Stimulated activated CD4-positive, alpha-beta T cell treated with anti-CD3 and anti-CD28 coated beads, Interleukin-1b, Interleukin-23, amount 100 ng/mL, for 48 hours (primary cell): ENCODE results near the gene TMEM214.

Source experiments
- DNase-seq: peaks from one replicate; pipeline ENCODE4 v3.0.0-alpha.2; 2020

The TMEM214 gene

DNA sequence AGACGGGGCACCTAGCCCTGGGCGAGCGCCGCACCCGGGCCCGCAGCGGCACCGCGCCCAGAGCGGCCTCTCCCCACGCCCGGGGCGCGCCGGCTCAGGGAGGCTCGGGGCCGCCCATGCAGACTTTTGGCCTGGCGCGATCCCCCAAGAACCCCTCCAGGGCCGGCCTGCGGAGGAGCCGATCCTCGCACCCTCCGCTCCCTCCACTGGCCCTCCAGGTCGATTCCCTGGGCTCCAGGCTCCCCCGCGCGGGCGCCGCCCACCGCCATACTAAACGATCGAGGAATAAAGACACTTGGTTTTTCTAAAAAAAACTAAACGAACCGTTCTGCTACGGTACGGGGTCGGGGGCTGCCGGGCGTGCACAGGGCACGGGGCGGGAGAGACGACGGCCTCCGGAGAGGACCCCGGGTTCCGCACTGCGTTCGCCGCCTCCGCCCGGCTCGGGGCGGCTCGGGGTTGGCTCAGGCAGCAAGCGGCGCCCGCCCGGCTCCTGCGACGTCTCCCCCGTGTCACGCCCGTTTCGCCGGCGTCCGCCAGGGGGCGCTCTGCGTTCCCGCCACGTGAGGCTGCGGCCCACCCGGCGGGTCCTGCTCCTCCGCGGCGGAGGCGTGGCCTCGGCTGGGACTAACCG is 53.4 kb downstream of the TMEM214 start:
- peak; percentile 97 for DNase-seq

DNA sequence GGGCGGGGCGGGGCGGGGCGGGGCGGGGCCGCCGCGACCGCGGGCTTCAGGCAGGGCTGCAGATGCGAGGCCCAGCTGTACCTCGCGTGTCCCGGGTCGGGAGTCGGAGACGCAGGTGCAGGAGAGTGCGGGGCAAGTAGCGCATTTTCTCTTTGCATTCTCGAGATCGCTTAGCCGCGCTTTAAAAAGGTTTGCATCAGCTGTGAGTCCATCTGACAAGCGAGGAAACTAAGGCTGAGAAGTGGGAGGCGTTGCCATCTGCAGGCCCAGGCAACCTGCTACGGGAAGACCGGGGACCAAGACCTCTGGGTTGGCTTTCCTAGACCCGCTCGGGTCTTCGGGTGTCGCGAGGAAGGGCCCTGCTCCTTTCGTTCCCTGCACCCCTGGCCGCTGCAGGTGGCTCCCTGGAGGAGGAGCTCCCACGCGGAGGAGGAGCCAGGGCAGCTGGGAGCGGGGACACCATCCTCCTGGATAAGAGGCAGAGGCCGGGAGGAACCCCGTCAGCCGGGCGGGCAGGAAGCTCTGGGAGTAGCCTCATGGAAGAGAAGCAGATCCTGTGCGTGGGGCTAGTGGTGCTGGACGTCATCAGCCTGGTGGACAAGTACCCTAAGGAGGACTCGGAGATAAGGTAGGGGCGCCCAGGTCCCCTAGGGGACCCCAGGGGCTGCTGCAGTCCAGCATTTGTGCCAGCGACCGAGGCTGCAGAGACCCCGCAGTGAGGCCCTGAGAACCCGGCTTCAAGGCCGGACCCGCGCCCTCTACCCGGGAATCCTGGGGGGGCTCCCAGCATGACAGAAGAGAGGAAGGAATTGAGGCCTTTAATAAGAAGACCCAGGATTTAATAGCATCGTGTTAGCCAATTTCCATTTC is 54.2 kb downstream of the TMEM214 start, which contains the start of gene KHK:
Gene KHK, plus strand, starts transcription at position 49 of the 870 bp plus-strand sequence. Its CDS starts 488 bp downstream, at position 537.
- peak; percentile 32 for DNase-seq

DNA sequence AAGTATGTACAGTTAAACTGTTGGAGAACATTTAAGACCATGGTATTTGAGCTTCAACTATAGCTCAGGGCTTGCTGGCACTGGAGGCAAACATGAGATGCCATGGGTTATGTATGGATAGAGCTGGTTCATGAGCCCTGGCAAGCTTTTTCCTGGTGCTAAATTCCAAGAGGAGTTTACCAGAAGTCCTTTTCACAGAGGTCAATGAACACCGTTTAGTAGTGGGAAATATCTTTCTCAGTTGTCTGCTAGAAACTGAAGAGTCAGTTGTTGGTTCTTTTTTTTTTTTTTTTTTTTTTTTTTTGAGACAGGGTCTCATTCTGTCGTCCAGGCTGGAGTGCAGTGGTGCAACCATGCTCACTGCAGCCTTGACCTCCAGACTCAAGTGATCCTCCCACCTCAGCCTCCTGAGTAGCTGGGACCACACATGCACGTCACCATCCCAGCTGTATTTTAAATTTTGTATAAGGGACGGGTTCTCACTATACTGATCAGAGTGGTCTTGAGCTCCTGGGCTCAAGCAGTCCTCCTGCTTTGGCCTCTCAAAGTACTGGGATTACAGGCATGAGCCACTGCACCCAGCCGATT is 55.2 kb downstream of the TMEM214 start:
- no peak for DNase-seq

DNA sequence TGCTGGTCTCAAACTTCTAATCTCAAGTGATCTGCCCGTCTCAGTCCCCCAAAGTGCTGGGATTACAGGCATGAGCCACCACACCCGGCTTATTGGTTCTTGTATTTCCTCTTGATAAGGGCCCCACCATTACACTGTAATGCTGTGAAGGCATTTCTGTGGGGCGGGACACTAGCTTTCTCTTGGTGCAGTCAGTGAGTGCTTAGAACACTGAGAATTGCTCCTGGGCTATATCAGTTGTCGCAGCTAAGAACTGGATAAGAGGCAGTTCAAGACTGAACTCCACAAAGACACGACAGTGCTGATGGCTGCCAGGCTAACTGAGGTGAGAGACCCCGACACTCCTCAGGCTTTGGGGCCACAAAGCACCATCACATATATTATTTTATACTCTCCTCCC is 55.9 kb downstream of the TMEM214 start:
- DNase-seq = no peak

DNA sequence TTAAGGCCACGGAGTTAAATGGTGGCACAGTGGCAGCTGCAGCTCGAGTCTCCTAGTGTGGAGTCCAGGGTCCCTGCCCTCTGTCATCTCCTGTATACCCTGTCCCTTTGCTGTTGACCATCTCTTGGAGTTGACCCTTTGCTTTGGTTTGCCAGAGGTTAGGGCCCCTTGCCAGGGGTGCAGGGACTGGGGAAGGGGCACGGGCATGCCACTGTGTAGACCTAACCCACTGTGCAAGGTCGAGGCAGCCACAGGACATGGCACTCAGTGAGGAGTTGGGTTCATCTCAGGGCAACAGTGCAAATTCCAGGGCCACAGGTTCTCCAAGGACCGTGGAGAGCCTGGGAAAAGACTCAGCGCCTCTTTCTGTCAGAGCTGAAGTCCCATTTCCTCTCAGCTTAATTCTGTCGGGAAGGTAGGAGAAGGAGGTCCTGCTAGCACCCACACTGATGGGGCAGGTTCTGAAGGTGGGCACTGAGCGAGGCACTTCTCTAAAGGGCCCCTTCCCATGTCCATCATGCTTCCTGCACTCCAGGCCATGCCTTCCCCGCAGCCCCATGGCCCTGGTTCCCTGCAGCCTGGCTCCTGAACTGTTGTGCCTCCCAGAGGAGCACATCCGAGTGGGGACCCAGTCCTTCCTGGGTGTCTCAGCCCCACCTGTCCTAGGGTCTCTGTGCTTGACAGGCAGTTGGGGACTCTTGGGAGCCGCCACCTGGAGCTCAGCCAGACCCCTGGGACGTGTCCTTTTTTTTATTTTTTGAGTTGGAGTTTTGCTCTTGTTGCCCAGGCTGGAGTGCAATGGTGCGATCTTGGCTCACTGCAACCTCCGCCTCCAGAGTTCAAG is 56.6 kb downstream of the TMEM214 start:
- no peak for DNase-seq
